MCF 10A (cell line): Measurements from ENCODE around the gene ADD3. TPM values are rescaled to one million over a fixed set of nuclear protein-coding genes. Genes with fewer than 3 reads are reported as not detected.
A peak's percentile ranks its signal among the peaks of the same experiment; 100 is the strongest.

Source experiments
- BruUV-seq: library from RNA; stranded (reverse); fragments of 400-500 nt; replicated peaks from 2 replicates; lab custom pipeline; 2021; lab: Mats Ljungman, UMichigan
- CTCF ChIA-PET: fragments of 300-600 bp; sonication (Branson Sonifier 250); formaldehyde crosslinking; extraction: SDS; loops from one replicate; lab custom pipeline; 2021; ENCODE audit warnings: antibody characterized with exemption, inconsistent platforms; lab: Yijun Ruan, JAX
- POLR2A ChIA-PET: fragments of 300-600, 350-650 bp; sonication (Branson Sonifier 250); formaldehyde crosslinking; extraction: SDS; loops from one replicate; lab custom pipeline; 2020; ENCODE audit warnings: antibody characterized with exemption, inconsistent platforms; lab: Yijun Ruan, JAX
- DNase-seq: peaks from one replicate; pipeline ENCODE4 v3.0.0-alpha.2; 2018; ENCODE audit not compliant: unreplicated experiment
- H3K27ac Mint-ChIP-seq: one replicate; pipeline ENCODE4 v1.8.0; 2022; ENCODE audit warnings: mild to moderate bottlenecking, low read depth, mixed read lengths; ENCODE audit not compliant: unreplicated experiment
- H3K27me3 Mint-ChIP-seq: one replicate; pipeline ENCODE4 v1.8.0; 2022; ENCODE audit warnings: mixed read lengths; ENCODE audit not compliant: insufficient read depth, unreplicated experiment
- H3K36me3 Mint-ChIP-seq: one replicate; pipeline ENCODE4 v1.8.0; 2022; ENCODE audit warnings: mild to moderate bottlenecking, moderate library complexity, mixed read lengths; ENCODE audit not compliant: insufficient read depth, unreplicated experiment
- H3K4me1 Mint-ChIP-seq: one replicate; pipeline ENCODE4 v1.8.0; 2022; ENCODE audit warnings: mixed read lengths; ENCODE audit not compliant: insufficient read depth, unreplicated experiment
- H3K4me3 Mint-ChIP-seq: one replicate; pipeline ENCODE4 v1.8.0; 2022; ENCODE audit warnings: mild to moderate bottlenecking, moderate library complexity, mixed read lengths; ENCODE audit not compliant: unreplicated experiment
- H3K9me3 Mint-ChIP-seq: one replicate; pipeline ENCODE4 v1.8.0; 2022; ENCODE audit warnings: mixed read lengths; ENCODE audit not compliant: unreplicated experiment
- CTCF ChIP-seq: fragments of 200-600 bp; IDR thresholded peaks from one replicate; pipeline ENCODE4 v1.8.0; 2022; ENCODE audit warnings: antibody characterized with exemption, mild to moderate bottlenecking; ENCODE audit not compliant: unreplicated experiment
- intact Hi-C: fragments of 100-400 bp; cut with micrococcal nuclease; formaldehyde crosslinking; loops from 2 replicates; pipeline ENCODE4 v1.14.1; 2022
- total RNA-seq: library from RNA; stranded (reverse); gene quantifications from 2 replicates; pipeline ENCODE4 v1.2.3, GENCODE V29; 2022

ADD3 gene
- total RNA-seq, 1 experiment from 2014 or later, result 14.5 TPM

GRCh38 chr10:110168601-110169481, 161.1 kb downstream of the ADD3 start:
- DNase-seq, result no peak
- POLR2A ChIA-PET, result interaction anchor here (1.7 kb wide), 1 partner anchor 40 kb away, joined by 6 read pairs; no protein-coding TSS in a partner anchor
- Mint-ChIP-seq H3K27me3 (peaks cover 22% of the 10 kb centered on the region), H3K4me3 (no peak overlapping the region), H3K9me3 (no peaks in the 10 kb centered on the region), H3K4me1 (peaks cover 6% of the 10 kb centered on the region), H3K36me3 (no peaks in the 10 kb centered on the region), H3K27ac (no peak overlapping the region)
- intact Hi-C loops, result no loop called here
- BruUV-seq, result no TSS peak
- CTCF ChIA-PET, result interaction anchor here (0.6 kb wide), 2 partner anchors 273 to 615 kb away, joined by 3 to 4 read pairs; no protein-coding TSS in a partner anchor
- no peak for TF ChIP-seq CTCF

GRCh38 chr10:110169586-110169985, 161.8 kb downstream of the ADD3 start:
- no peaks in the 10 kb centered on the region for H3K9me3 Mint-ChIP-seq
- DNase-seq, result no peak
- peaks cover 22% of the 10 kb centered on the region for H3K27me3 Mint-ChIP-seq
- CTCF ChIA-PET, result no interaction called here
- no peak for TF ChIP-seq CTCF
- no peak overlapping the region for H3K4me3 Mint-ChIP-seq
- intact Hi-C loops, result no loop called here
- H3K36me3 Mint-ChIP-seq, result no peaks in the 10 kb centered on the region
- no peak overlapping the region for H3K27ac Mint-ChIP-seq
- POLR2A ChIA-PET, result no interaction called here
- BruUV-seq, result no TSS peak
- H3K4me1 Mint-ChIP-seq, result peaks cover 6% of the 10 kb centered on the region

GRCh38 chr10:110170142-110170971, 162.6 kb downstream of the ADD3 start:
- no peaks in the 10 kb centered on the region for H3K9me3 Mint-ChIP-seq
- no peak overlapping the region for H3K27ac Mint-ChIP-seq
- intact Hi-C loops, result no loop called here
- peaks cover 9% of the 10 kb centered on the region for H3K4me1 Mint-ChIP-seq
- H3K36me3 Mint-ChIP-seq, result no peaks in the 10 kb centered on the region
- no TSS peak for BruUV-seq
- peaks cover 22% of the 10 kb centered on the region for H3K27me3 Mint-ChIP-seq
- ChIA-PET CTCF (interaction anchor here (0.6 to 2.1 kb wide), 2 partner anchors 35 to 123 kb away, joined by 4 to 7 read pairs; no protein-coding TSS in a partner anchor), POLR2A (interaction anchor here (1.2 kb wide), 1 partner anchor 39 kb away, joined by 7 read pairs; no protein-coding TSS in a partner anchor)
- no peak for TF ChIP-seq CTCF
- no peak overlapping the region for H3K4me3 Mint-ChIP-seq
- no peak for DNase-seq

GRCh38 chr10:110171032-110171431, 163.2 kb downstream of the ADD3 start:
- DNase-seq, result peak; percentile 34
- no peak for TF ChIP-seq CTCF
- no TSS peak for BruUV-seq
- no peaks in the 10 kb centered on the region for H3K36me3 Mint-ChIP-seq
- intact Hi-C loops, result no loop called here
- CTCF ChIA-PET, result interaction anchor here (2.1 kb wide), 1 partner anchor 35 kb away, joined by 7 read pairs; no protein-coding TSS in a partner anchor
- peaks cover 15% of the 10 kb centered on the region for H3K27me3 Mint-ChIP-seq
- no peak overlapping the region for H3K4me3 Mint-ChIP-seq
- H3K9me3 Mint-ChIP-seq, result no peaks in the 10 kb centered on the region
- POLR2A ChIA-PET, result interaction anchor here (0.6 to 1.2 kb wide), 2 partner anchors 38 to 727 kb away, joined by 4 to 7 read pairs; no protein-coding TSS in a partner anchor
- H3K27ac Mint-ChIP-seq, result no peak overlapping the region
- peaks cover 12% of the 10 kb centered on the region for H3K4me1 Mint-ChIP-seq
